Superior temporal gyrus (tissue), 1 donor: ENCODE data around the gene NCLN.
"Not testable (repeated sequence)": the region's sequence is repeated elsewhere in the genome, so short reads cannot be mapped to it uniquely, and the experiment has no call there.

Experiments
- DNase-seq: peaks from one replicate; pipeline ENCODE4 v3.0.0-alpha.2; 2016; ENCODE audit errors: extremely low spot score

Gene NCLN

DNA sequence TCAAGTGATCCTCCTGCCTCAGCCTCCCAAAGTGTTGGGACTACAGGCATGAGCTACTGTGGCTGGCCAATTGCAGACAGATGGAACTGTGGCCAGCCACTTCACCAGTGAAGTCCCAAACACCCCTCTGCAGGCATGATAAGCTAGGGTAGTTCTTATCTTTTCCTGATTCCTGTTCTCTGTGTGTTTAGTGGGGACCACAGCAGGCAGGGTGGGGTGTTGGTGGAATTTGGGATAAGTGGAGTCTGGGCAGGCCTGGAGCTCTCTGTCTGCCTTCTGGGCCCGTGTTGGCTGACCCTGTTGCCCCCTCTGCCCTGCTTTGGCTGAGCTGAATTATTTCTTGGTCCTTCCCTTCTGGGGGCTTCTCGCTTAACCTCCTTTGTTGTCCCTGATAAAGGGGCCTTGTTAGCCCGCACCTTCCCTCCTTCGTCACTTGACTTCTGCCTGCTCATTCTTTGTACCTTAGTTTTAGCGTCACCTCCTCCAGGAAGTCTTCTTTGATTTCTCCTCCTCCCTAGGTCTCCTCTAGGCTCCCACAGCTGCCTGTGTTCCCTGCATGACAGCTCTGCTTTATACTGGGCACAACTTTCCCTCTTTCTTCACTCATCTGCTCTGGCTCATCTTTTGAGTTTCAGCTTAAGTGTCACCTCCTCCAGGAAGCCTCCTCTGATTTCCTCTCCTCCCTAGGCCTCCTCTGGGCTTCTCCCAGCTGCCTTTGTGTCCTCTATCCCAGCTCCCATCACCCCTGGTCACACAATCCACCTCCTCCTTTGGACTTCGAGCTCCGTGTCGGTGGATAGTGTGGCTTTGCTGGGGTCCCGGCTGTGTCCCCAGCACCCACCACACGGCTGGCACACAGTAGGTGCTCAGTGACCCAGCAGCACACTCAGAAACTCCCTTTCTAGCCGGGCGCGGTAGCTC lies 1.7 kb upstream of the NCLN start:
- no peak for DNase-seq

DNA sequence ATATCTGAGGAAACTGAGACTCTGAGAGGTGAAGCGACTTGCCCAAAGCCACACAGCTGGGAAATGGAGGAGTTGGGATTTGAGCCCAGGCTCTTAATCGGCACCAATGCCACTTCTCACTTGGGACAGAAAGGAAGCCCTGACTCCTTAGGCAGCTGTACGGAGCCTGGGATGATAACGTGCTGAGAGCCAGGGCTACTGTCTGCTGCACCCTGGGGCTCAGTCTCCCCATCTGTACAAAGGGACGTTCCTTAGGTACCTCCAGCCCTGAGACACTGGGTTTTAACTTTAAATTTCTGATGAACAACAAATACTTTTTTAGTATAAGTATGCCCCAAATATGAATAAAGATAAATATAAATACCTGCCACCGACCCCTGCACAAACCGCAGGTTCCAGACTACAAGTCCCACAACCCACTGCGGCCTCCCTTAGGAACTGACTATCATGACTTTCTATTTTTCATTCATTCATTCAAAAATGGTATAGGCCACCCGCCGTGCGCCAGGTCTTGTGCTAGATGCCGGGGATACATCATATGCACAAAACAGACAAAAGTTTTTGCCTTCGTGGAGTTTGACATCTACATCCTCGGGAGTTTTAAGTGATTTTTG lies 776 bp upstream of the NCLN start:
- no peak for DNase-seq

DNA sequence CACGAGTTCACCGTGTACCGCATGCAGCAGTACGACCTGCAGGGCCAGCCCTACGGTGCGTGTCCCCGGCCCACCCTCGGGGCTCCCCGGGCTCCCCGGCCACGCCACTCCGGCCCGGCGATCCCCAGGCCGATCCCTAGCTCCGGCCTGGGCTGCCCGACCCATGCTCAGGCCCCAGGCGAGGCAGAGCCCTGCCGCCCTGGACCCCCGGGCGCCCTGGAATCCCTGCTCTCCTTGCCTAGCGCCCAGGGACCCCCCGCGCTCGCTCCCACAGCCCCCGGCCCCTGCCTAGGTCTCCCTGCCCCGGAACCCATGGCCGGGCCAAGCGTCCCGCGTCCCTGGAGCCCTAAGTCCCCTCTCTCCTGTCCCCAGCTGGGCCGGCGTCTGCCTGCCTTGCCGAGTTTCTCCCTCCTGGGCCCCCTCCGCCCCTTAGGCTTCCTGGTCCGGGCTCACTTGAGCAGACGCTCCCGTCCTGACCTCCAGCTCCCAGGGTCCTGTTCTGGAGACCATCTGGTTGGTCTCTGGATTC lies 494 bp downstream of the NCLN start:
- DNase-seq = no peak

DNA sequence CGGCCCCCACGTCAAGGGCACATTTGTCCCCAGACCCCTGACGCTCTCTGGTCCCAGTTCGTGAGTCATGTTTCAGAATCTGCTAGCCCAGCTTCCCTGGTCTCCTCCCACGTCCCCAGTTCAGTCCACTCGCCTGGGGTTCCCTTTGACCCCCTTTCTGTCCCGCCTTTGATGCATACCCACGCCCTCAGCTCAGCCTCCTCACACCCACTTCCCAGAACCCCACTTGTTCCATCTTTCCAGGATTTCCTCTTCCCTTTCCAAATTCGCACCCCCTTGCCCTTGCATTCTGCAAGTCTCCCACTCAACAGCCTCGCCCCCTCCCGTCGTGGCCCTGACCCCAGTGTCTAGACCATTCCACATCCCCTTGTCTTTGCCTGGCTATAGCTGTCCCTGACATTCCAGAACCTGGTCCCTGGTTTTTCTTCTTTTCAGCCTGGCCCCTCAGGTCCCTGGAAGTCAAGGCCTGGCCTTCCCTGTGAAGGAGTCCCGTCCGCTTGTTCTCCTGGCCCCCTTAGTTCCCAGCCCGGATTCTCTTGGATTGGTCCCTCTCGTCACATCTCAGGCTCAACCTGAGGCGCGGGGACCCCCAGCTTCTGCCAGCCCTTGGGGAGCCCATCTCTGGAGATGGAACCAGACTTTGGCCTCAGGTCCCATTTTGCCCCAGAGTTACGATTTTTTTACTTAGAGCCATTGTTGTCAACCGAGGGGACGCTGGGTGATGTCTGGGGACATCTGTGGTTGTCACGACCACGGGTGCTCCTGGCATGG lies 1.3 kb downstream of the NCLN start:
- DNase-seq = no peak

GRCh38 chr19:3187662-3188511 lies 2.2 kb downstream of the NCLN start:
- no peak for DNase-seq

DNA sequence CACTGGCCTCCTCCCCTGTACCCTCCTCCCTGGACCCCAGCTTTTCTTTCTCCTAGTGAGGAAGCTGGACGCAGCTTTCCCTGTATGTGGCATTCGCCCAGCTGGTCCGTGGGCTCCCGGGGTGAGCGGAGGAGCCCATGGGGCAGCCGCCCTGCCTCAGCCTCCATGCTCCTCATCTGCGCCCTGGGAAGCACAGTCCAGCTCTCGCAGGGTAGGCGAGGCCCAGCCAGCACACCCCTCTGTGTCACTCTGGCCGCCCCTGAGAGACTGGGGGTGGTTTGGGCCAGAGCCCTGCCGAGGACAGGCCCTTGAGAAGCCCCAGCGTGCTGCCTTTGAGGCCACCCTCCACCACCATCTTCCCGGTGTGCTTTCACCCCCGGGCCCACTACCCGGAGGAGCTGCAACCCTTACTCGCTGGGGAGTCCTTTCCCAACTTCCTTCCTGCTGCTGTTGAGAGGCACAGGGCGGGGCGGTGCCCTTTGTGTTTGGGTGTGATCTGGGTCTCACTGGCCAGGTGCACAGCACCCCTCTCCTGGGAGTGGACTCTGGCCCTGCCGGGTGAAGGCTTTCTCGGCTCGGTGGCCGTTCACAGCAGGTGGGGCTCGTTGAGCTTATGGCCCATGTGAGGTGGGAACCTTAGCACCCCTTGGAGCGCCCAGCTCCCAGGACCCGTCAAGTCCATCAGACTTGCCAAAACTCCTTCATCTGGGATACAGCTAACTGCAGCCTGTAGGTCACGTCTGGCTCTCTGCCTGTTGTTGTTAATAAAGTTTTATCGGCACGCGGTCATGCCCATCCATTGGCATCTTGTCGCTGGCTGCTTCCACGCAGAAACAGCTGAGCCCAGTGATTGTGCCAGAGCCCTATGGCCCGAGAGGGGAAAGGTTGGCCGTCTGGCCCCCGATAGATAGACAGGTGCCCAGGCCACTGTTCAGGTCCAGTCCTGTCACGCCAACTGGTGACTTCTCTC lies 3.2 kb downstream of the NCLN start:
- DNase-seq = no peak

DNA sequence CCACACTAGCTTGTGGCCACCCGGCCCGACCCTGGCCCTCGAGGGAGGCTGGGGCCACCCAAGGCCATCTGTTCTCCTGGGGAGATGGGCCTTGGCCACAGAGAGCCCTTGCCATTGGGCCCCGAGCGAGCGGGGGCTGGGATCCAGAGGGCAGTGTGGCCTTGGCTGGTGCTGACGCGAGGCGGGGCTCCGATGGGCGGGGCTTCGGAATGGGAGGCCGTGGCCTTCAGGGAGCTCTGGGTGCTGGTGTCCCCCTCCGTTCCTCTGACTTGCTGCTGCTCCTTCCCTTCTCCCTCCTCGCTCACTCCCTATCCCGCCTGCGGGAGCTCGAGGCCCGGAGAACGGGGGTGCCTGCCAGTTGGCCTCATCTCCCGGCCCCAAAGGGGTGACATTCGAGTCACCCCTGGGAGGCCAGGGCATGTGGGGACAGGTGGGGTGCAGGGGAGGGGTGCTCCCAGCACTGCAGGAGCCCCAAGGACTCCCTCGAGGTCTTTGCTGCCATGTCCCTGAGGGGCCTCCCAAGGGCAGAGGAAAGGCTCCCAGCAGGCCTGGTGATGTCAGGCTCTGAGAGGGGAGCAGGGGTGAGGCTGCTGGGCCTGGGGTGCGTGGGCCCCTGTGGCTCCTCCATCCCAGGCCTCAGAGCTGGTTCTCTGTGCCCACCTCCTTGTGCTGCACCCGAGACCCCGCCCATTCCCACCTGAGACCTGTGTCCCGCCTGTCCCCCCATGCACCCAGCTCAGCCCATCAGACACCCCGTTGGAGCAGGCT lies 4.2 kb downstream of the NCLN start:
- DNase-seq = no peak

DNA sequence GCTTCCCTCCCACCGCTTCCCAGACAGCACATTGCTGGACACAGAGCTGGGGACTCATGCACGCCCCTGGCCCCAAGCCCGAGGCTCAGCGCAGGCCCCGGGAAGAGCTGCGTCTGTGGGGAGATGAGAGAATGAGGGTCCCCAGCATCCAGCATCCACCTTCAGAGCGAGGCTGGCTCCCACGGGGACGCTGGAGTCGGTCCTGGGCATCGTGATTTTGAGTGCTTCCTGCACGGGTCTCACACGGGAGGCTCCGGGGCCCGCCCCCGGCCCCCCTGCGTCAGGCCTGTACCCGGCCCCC lies 4.7 kb downstream of the NCLN start:
- DNase-seq = no peak

DNA sequence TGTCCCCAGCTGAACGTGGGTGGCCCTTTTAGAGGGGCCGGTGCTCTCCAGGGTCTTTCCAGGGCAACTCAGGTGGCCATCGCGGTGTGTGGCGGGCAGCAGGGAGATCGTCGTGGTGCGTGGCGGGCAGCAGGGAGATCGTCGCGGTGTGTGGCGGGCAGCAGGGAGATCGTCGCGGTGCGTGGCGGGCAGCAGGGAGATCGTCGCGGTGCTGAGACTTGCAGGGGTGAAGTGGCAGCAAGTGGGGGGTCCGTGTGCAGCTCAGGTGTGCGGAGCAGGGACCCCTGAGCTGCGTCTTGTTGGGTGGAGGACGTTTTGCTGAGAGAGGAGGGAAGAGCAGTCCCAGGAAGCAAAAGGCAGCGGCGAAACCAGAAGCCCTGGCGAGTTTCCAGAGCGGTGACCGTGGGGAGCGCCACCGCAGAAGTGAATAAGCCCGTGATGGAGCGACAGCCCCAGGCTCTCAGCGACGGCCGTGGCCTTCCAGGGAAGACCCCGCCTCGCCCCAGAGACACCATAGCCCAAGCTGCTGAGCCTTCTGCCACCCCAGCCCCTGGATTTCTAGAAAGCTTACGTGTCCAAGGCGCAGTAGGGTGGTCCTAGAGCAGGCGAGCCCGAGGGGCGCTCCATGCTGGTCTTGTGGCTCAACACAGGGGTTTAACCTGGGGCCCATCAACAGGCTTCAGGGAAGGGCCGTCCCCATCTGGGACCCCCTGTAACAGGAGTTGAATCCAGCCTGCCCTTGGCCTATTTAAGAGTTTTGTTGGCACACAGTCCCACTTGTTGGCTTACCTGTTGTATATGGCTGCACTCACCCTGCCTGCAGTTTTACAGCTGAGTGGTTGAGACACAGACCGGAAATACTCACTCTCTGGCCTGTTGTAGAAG lies 5.4 kb downstream of the NCLN start:
- no peak for DNase-seq

- not testable (repeated sequence) for DNase-seq
Measured at GRCh38 chr19:3191806-3192104, 6.0 kb downstream of the NCLN start.

GRCh38 chr19:3192228-3192635 lies 6.5 kb downstream of the NCLN start:
- DNase-seq = no peak

GRCh38 chr19:3192684-3193083 lies 7.0 kb downstream of the NCLN start:
- no peak for DNase-seq

- no peak for DNase-seq
Measured at GRCh38 chr19:3193256-3194105, 7.8 kb downstream of the NCLN start.

- DNase-seq = no peak
Measured at GRCh38 chr19:3194106-3195087, 8.7 kb downstream of the NCLN start.

GRCh38 chr19:3196064-3196932 lies 10.6 kb downstream of the NCLN start:
- DNase-seq = no peak

- no peak for DNase-seq
Measured at GRCh38 chr19:3196933-3197205, 11.1 kb downstream of the NCLN start.
